ENCODE measurements around the gene CLPTM1.

DNA sequence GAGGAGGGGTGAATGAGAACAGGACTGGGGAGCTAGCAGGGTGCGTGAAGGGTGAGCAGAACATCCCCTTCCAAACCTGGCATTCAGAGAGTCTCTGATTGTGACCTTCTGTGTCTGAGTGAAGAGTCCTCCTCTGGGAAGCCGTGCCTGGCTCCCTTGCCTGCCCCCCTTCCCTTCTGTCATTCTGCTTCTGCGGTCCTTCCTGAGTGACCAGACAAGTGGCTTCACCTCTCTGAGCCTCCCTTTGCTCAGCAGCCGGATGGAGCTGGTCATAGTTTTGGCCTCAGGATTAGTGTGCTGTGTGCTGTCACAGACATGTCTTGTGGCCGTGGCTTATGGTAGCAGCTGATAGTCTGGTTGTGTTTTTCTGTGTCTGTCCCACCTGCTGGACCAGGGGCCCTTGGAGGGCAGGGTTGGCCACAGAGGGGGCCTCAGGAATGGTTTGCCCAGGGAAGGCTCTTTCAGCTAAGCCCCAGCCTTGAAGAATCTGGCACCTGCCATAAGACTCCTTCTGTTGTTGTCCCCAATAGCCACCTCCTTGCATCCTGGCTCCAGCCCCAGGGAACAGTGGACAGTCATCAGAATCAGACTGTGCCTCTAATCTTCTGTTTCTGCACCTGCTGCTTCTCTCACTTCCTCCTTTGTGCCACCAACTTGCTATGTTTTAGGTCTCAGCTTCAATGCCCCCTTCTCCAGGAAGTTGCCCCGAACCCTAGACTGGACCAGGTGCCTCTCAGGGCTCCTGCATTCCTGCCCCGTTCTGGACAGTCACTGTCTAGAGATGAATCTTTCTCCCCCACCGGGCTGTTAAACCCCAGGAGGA, 5.9 kb downstream of the CLPTM1 start:
- TF ChIP-seq STAT1 (IDR thresholded peaks at IDR 0.05; ENCODE audit: unreplicated experiment) (no peak), ZNF114 (CRISPR knock-in tag; IDR thresholded peaks at IDR 0.05) (no peak), ZNF331 (CRISPR knock-in tag; IDR thresholded peaks at IDR 0.05; ENCODE audit: low read depth) (no peak), POLR2AphosphoS5 (IDR thresholded peaks at IDR 0.05; ENCODE audit: low read depth) (no peak), EZH2phosphoT487 (IDR thresholded peaks at IDR 0.05; ENCODE audit: unreplicated experiment) (no peak), EZH2 (IDR thresholded peaks at IDR 0.05; ENCODE audit: low read depth, unreplicated experiment) (no peak), JUNB (IDR thresholded peaks at IDR 0.05; ENCODE audit: unreplicated experiment) (no peak)
- TF ChIP-seq, protein P1, sequence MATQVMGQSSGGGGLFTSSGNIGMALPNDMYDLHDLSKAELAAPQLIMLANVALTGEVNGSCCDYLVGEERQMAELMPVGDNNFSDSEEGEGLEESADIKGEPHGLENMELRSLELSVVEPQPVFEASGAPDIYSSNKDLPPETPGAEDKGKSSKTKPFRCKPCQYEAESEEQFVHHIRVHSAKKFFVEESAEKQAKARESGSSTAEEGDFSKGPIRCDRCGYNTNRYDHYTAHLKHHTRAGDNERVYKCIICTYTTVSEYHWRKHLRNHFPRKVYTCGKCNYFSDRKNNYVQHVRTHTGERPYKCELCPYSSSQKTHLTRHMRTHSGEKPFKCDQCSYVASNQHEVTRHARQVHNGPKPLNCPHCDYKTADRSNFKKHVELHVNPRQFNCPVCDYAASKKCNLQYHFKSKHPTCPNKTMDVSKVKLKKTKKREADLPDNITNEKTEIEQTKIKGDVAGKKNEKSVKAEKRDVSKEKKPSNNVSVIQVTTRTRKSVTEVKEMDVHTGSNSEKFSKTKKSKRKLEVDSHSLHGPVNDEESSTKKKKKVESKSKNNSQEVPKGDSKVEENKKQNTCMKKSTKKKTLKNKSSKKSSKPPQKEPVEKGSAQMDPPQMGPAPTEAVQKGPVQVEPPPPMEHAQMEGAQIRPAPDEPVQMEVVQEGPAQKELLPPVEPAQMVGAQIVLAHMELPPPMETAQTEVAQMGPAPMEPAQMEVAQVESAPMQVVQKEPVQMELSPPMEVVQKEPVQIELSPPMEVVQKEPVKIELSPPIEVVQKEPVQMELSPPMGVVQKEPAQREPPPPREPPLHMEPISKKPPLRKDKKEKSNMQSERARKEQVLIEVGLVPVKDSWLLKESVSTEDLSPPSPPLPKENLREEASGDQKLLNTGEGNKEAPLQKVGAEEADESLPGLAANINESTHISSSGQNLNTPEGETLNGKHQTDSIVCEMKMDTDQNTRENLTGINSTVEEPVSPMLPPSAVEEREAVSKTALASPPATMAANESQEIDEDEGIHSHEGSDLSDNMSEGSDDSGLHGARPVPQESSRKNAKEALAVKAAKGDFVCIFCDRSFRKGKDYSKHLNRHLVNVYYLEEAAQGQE (IDR thresholded peaks at IDR 0.05; ENCODE audit: unreplicated experiment) = no peak
- TF ChIP-seq, protein P2, sequence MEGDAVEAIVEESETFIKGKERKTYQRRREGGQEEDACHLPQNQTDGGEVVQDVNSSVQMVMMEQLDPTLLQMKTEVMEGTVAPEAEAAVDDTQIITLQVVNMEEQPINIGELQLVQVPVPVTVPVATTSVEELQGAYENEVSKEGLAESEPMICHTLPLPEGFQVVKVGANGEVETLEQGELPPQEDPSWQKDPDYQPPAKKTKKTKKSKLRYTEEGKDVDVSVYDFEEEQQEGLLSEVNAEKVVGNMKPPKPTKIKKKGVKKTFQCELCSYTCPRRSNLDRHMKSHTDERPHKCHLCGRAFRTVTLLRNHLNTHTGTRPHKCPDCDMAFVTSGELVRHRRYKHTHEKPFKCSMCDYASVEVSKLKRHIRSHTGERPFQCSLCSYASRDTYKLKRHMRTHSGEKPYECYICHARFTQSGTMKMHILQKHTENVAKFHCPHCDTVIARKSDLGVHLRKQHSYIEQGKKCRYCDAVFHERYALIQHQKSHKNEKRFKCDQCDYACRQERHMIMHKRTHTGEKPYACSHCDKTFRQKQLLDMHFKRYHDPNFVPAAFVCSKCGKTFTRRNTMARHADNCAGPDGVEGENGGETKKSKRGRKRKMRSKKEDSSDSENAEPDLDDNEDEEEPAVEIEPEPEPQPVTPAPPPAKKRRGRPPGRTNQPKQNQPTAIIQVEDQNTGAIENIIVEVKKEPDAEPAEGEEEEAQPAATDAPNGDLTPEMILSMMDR (conservative IDR thresholded peaks at IDR 0.05; ENCODE audit: low read depth in 2 of 2) = no peak
- TF ChIP-seq, protein P3, sequence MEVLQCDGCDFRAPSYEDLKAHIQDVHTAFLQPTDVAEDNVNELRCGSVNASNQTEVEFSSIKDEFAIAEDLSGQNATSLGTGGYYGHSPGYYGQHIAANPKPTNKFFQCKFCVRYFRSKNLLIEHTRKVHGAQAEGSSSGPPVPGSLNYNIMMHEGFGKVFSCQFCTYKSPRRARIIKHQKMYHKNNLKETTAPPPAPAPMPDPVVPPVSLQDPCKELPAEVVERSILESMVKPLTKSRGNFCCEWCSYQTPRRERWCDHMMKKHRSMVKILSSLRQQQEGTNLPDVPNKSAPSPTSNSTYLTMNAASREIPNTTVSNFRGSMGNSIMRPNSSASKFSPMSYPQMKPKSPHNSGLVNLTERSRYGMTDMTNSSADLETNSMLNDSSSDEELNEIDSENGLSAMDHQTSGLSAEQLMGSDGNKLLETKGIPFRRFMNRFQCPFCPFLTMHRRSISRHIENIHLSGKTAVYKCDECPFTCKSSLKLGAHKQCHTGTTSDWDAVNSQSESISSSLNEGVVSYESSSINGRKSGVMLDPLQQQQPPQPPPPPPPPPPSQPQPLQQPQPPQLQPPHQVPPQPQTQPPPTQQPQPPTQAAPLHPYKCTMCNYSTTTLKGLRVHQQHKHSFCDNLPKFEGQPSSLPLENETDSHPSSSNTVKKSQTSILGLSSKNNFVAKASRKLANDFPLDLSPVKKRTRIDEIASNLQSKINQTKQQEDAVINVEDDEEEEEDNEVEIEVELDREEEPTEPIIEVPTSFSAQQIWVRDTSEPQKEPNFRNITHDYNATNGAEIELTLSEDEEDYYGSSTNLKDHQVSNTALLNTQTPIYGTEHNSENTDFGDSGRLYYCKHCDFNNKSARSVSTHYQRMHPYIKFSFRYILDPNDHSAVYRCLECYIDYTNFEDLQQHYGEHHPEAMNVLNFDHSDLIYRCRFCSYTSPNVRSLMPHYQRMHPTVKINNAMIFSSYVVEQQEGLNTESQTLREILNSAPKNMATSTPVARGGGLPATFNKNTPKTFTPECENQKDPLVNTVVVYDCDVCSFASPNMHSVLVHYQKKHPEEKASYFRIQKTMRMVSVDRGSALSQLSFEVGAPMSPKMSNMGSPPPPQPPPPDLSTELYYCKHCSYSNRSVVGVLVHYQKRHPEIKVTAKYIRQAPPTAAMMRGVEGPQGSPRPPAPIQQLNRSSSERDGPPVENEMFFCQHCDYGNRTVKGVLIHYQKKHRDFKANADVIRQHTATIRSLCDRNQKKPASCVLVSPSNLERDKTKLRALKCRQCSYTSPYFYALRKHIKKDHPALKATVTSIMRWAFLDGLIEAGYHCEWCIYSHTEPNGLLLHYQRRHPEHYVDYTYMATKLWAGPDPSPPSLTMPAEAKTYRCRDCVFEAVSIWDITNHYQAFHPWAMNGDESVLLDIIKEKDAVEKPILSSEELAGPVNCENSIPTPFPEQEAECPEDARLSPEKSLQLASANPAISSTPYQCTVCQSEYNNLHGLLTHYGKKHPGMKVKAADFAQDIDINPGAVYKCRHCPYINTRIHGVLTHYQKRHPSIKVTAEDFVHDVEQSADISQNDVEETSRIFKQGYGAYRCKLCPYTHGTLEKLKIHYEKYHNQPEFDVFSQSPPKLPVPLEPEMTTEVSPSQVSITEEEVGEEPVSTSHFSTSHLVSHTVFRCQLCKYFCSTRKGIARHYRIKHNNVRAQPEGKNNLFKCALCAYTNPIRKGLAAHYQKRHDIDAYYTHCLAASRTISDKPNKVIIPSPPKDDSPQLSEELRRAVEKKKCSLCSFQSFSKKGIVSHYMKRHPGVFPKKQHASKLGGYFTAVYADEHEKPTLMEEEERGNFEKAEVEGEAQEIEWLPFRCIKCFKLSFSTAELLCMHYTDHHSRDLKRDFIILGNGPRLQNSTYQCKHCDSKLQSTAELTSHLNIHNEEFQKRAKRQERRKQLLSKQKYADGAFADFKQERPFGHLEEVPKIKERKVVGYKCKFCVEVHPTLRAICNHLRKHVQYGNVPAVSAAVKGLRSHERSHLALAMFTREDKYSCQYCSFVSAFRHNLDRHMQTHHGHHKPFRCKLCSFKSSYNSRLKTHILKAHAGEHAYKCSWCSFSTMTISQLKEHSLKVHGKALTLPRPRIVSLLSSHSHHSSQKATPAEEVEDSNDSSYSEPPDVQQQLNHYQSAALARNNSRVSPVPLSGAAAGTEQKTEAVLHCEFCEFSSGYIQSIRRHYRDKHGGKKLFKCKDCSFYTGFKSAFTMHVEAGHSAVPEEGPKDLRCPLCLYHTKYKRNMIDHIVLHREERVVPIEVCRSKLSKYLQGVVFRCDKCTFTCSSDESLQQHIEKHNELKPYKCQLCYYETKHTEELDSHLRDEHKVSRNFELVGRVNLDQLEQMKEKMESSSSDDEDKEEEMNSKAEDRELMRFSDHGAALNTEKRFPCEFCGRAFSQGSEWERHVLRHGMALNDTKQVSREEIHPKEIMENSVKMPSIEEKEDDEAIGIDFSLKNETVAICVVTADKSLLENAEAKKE (CRISPR knock-in tag; IDR thresholded peaks at IDR 0.05) = no peak

Data from GM23338 (cell line).